Mucosa of gallbladder (tissue), 1 donor: ENCODE results near the gene NEUROG1. TPM values are rescaled to one million over a fixed set of nuclear protein-coding genes. Genes with fewer than 3 reads are reported as not detected.

Experiments
- DNase-seq: peaks from one replicate; pipeline ENCODE4 v3.0.0-alpha.2; 2020; ENCODE audit warnings: low spot score
- total RNA-seq: library from RNA; stranded (reverse); gene quantifications from one replicate; pipeline ENCODE4 v1.2.1, GENCODE V29; 2021
- donor health status: DM: no; HTN: no; CAD: no.

Gene NEUROG1
- total RNA-seq, 1 donor from 2014 or later = not detected

DNA sequence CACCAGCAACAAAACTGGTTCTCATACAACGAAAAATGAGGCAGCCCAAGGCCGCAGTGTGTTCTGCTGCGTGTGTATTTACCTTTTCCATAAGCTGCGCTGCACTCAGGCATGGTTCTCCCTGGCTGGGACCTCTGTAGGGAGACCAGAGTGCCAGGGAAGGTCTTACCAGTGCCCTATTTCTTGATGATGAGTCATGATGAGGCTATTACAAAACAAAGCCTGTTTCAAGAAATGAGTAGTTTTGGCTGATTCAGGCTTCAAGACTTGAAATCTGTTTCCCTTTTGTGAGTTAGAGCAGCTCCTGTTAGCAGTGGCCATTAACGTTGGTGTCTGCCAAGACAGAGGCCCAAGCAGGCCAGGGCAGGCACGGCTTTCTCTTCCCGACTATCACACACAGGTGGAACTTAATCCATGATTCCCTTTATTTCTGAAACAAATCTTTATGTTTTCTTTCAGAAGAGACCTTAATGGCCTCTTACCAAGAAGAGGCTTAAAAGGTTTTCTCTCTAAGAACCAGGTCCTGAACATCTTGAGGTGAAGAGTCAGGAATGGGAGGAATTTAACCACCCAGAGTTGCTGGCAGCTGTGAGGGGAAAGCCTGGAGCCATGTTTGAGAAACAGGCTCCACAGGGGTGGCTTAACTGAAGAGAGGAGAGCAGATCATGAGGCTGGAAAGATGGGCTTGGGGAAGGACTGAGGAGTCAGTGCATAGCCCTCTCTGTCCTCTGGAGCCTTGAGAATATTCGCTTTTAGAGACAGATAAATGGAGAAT, 42.2 kb downstream of the NEUROG1 start:
- DNase-seq = no peak

DNA sequence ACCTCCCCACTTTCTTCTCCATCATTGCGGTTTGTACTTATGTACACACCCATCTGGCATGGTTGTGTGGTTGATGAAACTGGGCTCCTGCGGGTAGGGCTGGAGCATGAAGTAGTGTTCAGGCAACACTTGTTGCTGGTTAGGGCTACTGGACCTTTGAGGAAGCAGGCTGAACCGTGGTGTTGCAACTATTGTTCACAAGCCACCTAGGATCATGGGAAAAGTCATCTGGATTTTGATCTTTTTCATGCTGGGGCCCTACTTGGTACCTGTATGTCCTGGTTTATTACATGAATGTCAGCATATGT, 43.5 kb downstream of the NEUROG1 start:
- DNase-seq = no peak

DNA sequence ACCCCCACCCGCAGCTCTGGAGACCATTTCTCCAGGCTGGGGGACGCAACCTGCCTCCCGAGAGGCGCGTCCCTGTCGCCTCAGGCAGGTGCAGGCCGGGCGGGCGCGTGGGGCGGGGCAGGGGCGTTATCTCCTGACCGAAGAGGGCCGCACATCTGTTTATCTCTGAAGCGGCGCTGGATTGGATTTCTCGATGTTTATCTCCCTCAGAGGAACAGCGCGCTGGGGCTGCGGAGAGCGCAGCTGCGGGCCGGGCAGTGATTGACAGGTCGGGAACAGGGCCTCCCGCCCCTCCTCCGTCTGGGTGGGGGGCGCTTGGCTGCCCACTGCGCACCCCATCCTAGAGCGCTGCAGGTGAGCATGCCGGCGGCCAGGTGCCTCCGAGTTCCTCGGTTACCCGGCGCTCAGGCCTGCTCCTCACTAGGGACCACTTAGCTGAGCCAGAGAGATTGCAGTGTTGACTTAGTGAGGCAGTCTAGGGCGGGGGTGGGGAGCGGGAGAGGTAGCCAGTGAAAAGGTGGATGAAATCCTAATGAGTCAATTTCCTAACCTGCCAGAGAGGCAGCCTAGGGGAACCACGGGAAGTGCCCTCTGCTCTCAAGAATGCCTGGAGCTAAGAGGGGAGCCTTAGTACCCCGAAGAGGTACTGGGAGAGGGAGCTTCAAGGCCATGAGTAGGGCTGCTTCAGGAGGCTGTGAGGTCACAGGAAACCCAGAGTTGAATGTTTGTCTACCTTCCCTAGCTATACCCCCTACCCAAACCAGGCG, 44.0 kb downstream of the NEUROG1 start:
- DNase-seq = no peak

DNA sequence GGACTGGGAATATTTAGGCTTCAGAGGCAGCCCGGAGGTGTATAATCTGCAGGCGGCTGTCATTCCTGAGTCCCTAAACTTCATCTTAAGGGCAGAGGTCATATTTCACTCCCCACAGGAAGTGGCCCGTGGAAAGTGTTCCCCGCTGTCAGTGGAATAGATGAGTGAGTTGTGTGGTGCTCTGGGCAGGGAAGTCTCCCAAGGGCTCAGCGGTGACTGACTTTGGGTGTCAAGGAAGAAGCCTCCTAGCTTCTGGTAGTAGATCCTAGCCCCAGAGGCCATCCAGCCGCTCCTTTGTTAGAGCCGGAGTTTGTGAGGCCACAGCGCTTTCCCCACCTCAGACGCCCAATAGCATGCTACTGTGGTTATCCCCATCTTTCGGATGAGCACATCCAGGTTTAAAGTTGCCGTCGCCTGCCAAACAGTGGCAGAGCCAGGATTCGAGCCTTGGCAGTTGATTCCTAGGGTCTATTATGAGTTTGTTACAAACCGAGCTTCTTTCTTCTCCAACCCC, 44.7 kb downstream of the NEUROG1 start:
- no peak for DNase-seq

DNA sequence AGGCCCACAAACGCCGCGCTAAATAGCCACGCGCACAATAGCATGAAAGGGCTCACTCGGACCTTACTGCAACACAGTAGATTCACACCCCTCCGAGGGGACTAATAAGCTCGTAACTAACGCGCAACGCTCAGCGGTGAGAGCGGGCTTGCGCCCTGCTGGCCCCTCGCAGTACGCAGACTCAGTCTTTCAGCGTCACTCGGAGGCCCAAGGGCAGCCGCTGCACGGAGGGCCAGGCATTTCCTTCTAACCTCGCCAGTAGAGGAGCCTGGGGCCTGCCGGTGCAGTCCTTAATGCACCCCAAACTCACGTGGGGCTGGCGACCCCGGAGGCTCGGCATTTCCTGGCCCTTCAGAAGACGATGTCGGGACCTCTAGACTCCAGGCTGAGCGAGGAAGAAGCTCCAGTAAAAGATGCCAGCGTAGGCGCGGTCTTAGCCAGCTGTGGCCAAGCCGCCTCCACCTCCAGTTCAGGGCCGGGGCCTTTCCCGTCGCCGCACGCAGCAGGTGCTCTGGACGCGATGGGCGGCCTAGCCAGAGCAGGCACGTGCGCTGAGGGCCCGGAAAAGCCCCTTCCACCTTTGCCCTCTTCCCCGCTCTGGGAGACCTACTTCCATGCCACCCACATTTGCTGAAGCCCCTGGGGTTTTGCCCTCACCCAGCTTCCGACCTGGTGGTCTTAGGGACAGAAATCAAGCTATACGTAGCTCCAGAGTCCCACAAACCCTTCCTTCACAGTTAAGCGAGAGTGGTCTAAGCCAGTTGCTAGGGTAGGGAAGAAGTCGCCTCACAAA, 45.3 kb downstream of the NEUROG1 start:
- DNase-seq = no peak

DNA sequence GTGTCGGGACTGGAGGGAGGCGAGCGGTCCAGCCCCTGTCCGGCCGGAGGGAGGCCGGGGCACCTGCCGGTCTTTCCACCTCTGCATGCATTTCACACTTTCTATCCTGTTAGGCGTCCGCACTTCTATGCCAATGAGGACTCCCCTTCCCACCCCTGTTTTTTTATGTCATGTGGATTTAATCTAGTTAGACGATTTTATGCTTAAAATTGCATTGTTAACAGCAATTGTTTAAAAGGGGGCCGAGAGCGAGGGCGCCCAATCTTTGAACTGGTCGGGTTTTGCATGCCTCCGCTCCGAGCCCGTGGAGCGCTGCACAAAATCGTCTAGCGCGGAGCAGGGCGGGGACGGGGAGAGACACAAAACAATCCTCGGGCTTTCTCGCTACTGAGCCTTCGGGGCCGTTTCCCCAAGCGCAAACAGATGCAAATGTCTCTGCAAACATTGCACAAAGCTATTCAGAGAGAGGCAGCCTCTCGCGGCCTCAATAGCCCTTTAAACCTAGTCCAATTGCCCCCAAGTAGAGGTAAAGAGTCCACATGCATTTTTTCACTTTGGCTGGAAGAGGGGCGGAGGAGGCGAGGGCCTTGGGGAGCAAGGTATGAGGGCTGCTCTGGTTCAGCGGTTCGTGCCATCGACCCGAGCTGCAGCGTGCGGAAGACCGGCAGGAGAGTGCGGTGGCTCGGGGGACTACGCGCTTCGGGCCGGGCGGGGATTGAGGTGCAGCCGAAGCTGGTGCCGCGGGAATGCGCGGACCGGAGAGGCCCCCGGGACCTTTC, 46.1 kb downstream of the NEUROG1 start:
- DNase-seq = no peak

DNA sequence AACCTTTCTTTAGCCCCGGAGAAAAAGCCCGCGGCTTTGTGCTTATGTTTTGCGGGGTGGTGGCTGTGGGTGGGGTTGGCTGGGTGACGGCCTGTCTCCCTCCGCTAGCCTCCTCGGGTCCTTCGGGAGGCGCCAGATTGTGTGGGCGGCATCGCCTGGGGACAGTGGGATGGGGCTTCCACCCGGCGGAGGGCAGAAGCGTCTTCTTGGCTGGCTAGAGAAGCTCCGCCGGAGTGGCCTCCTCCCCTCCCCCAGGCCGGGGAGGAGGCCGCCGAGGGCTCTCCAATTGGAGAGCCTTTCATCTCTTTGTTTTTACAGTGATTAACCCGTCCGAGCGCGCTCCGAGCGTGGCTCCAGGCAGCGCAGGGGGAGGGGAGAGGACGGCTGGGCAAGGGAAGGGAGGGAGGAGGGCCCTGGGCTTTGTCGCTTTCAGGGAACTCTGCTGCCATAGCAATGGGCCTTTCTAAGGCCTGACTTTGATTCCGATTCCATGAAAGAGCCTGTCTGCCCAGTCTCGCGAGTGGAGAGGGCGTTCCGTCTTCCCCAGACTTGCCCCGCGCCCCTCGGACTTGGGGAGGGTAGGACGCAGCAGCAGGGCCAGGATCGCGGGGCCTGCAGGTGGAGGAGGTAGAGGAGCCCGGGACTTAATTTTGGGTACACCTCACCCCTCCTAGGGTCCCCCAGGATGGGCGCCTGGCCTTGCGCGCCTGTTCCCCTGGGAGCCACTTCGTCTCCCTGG, 46.9 kb downstream of the NEUROG1 start:
- no peak for DNase-seq

DNA sequence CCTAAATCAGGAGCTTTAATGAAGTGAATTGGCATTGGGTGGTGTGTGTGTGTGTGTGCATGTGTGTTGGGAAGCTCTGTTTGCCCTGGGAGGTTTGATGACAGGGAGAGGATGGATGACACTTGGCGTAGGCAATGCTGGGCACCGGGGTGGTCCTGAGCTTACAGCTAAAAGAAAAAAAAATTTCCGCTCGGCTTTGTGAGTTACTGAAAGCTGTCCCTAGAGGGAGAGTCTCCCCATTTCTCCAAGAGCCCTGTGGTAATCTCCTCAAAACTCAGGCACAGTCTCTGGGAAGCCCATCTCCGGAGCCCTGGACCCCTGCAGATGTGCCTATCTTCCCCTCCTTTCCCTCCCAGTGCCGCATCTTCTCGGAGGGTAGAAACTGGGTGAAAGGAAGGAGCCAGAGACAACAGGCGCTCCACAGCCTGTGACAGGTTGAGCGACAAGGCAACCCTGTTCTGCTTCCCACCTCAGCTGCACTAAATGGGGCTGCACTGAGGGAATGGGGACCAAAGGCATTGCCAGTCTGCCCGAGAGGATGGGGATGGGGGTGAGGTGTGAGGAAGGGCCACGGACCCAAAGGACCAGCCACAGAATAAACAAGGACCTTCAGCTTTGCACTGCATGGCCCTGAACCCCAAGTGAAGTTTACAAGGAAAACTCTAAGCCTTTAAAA, 47.8 kb downstream of the NEUROG1 start:
- no peak for DNase-seq

DNA sequence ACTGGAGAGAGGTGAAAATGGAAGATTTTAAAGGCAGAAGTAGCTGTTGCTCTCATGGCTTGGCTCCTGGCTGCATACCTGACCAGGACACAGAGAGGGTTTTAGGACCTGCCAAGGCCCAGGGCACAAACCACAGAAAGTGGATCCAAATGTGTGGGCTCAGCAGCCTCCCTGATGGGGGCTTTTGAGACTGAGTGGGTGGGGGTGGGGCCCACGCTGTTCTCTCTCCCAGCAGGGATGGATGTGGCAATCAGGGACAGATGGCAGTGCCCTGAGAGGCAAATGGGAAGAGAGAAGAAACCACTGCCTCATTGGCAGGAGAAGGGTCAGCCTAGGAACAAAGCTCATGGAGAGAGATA, 48.7 kb downstream of the NEUROG1 start:
- no peak for DNase-seq

DNA sequence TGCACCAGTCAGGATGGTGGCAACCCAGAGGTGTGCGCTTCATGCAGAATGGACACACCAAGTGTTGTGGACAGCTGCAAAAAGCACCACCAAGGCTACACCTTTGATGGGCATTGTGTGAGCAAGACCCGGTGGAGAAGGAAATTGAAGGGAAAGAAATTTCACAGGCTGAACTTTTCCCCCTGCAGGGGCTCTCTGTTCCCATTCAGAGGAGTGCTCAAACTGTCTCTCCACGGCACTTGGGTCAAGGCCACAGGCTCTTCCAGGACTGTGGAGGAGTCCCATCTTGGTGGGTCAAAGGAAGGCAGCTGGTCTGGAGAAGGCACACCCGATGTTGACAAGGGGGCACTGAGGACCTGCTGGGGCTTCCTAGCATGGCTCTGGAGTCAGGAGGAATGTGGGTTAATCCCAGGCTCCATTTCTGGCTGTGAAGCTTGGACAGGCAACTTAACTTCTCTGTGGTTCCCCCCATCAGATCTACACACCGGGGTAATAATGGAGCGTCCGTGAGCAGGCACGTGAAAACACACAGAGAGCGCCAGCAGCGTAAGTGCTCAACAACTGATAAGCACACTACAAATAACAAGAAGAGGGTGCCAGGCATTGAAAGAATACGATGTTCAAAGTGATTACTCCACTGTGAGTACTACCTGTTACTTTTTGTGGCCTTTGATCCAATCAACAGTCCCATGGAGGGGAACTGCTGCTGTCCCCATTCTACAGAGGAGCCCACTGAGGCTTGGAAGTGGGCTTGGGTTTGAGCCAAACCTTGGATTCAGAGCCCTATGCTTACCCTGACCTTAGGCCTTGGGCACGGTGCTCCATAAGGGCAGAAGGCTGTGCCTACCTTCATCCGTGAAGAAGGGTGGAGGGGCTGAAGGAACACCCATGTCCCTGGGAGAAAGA, 49.4 kb downstream of the NEUROG1 start:
- DNase-seq = no peak

DNA sequence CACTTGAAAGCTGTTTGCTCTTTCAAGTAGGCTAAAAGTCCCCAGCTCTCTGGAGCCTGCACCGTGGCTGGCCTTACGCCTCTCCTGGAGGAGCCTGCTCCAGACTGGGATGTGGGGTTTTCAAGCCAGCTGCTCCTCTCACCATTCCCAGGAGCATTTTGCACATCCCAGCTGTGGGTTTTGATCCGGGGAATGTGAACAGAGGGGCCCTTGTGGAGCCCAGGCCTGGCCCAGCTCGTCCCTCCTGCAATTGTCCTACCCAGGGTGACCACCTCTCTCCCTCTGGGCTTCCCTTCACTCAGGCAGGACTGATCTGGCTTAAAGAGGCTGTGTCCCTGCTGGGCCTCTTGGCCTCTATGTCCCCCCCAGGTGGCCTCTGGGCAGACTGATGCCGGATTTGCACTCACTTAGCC, 51.1 kb downstream of the NEUROG1 start:
- DNase-seq = no peak

Other genes with a start within 250 kb of the NEUROG1 start
- 256 TPM for gene MACROH2A1, start 136.7 kb downstream of the NEUROG1 start, total RNA-seq
- gene DCANP1, start 88.6 kb downstream of the NEUROG1 start, total RNA-seq = 0.09 TPM
- gene TIFAB, start 83.6 kb downstream of the NEUROG1 start, total RNA-seq = 0.23 TPM
- gene CXCL14, start 43.0 kb upstream of the NEUROG1 start, total RNA-seq = 4.7 TPM